ES-I3 (cell line): ENCODE results near the gene PIGH.

Experiments used
- H3K36me3 ChIP-seq: 2 replicates; pipeline ENCODE4 v1.6.1; 2013; ENCODE audit warnings: mild to moderate bottlenecking, low read length, control low read depth, moderate library complexity; ENCODE audit not compliant: insufficient read depth
- H3K4me1 ChIP-seq: 2 replicates; pipeline ENCODE4 v1.6.1; 2013; ENCODE audit warnings: mild to moderate bottlenecking, control low read depth, low read length; ENCODE audit not compliant: insufficient read depth
- H3K9ac ChIP-seq: 2 replicates; pipeline ENCODE4 v1.6.1; 2013; ENCODE audit warnings: low read depth, mild to moderate bottlenecking, low read length, moderate library complexity
- H3K9me3 ChIP-seq: 2 replicates; pipeline ENCODE4 v1.6.1; 2013; ENCODE audit warnings: mild to moderate bottlenecking, low read length, moderate library complexity; ENCODE audit not compliant: control insufficient read depth, insufficient read depth

The PIGH gene

GRCh38 chr14:67574806-67575205 is 25.3 kb downstream of the PIGH start:
- H3K9ac ChIP-seq = no peak overlapping the region
- no peaks in the 10 kb centered on the region for H3K4me1 ChIP-seq
- H3K36me3 ChIP-seq = peaks cover 8% of the 10 kb centered on the region
- no peaks in the 10 kb centered on the region for H3K9me3 ChIP-seq

- H3K9me3 ChIP-seq = no peaks in the 10 kb centered on the region
- H3K9ac ChIP-seq = no peak overlapping the region
- no peaks in the 10 kb centered on the region for H3K4me1 ChIP-seq
- peaks cover 4% of the 10 kb centered on the region; the same call in 1 of the 2 replicates for H3K36me3 ChIP-seq
Observed at GRCh38 chr14:67574156-67574555, 25.9 kb downstream of the PIGH start.

- Histone ChIP-seq H3K36me3 (0 out of 2 replicates have a peak, but pooled peaks cover 4% of the 10 kb centered on the region), H3K9ac (no peak overlapping the region), H3K4me1 (no peaks in the 10 kb centered on the region), H3K9me3 (no peaks in the 10 kb centered on the region)
Observed at GRCh38 chr14:67573228-67574010, 26.6 kb downstream of the PIGH start.

- no peaks in the 10 kb centered on the region for H3K9me3 ChIP-seq
- no peak overlapping the region for H3K9ac ChIP-seq
- peaks cover 7% of the 10 kb centered on the region; the same call in 1 of the 2 replicates for H3K36me3 ChIP-seq
- no peaks in the 10 kb centered on the region for H3K4me1 ChIP-seq
Observed at GRCh38 chr14:67572608-67573007, 27.5 kb downstream of the PIGH start.

GRCh38 chr14:67571991-67572323 is 28.1 kb downstream of the PIGH start:
- H3K36me3 ChIP-seq = peaks cover 7% of the 10 kb centered on the region; the same call in 1 of the 2 replicates
- H3K4me1 ChIP-seq = no peaks in the 10 kb centered on the region
- H3K9ac ChIP-seq = no peak overlapping the region
- H3K9me3 ChIP-seq = no peaks in the 10 kb centered on the region

GRCh38 chr14:67571275-67571990 is 28.6 kb downstream of the PIGH start:
- Histone ChIP-seq H3K9me3 (no peaks in the 10 kb centered on the region), H3K36me3 (peaks cover 7% of the 10 kb centered on the region; the same call in 1 of the 2 replicates), H3K4me1 (no peaks in the 10 kb centered on the region), H3K9ac (no peak overlapping the region)

GRCh38 chr14:67570453-67570852 is 29.6 kb downstream of the PIGH start:
- Histone ChIP-seq H3K36me3 (peaks cover 7% of the 10 kb centered on the region; the same call in 1 of the 2 replicates), H3K9me3 (no peaks in the 10 kb centered on the region), H3K4me1 (0 out of 2 replicates have a peak, but pooled peaks cover 3% of the 10 kb centered on the region), H3K9ac (no peak overlapping the region)

- Histone ChIP-seq H3K9ac (no peak overlapping the region), H3K4me1 (0 out of 2 replicates have a peak, but pooled peaks cover 3% of the 10 kb centered on the region), H3K36me3 (peaks cover 3% of the 10 kb centered on the region; the same call in 1 of the 2 replicates), H3K9me3 (no peaks in the 10 kb centered on the region)
Observed at GRCh38 chr14:67569651-67570290, 30.3 kb downstream of the PIGH start.

GRCh38 chr14:67569011-67569650 is 30.9 kb downstream of the PIGH start:
- 0 out of 2 replicates have a peak, but pooled peaks cover 3% of the 10 kb centered on the region for H3K4me1 ChIP-seq
- no peaks in the 10 kb centered on the region for H3K9me3 ChIP-seq
- no peak overlapping the region for H3K9ac ChIP-seq
- peaks cover 3% of the 10 kb centered on the region; the same call in 1 of the 2 replicates for H3K36me3 ChIP-seq

GRCh38 chr14:67567654-67568053 is 32.4 kb downstream of the PIGH start:
- Histone ChIP-seq H3K9ac (no peak overlapping the region), H3K9me3 (no peaks in the 10 kb centered on the region), H3K36me3 (peaks cover 3% of the 10 kb centered on the region; the same call in 1 of the 2 replicates), H3K4me1 (0 out of 2 replicates have a peak, but pooled peaks cover 3% of the 10 kb centered on the region)

GRCh38 chr14:67566908-67567307 is 33.2 kb downstream of the PIGH start:
- Histone ChIP-seq H3K4me1 (0 out of 2 replicates have a peak, but pooled peaks cover 3% of the 10 kb centered on the region), H3K9ac (no peak overlapping the region)

GRCh38 chr14:67564236-67564635 is 35.8 kb downstream of the PIGH start:
- Histone ChIP-seq H3K9me3 (no peaks in the 10 kb centered on the region), H3K36me3 (peaks cover 9% of the 10 kb centered on the region), H3K9ac (no peak overlapping the region), H3K4me1 (peaks cover 6% of the 10 kb centered on the region; the same call in 1 of the 2 replicates)

More at GRCh38 chr14:67566908-67567307, 33.2 kb downstream of the PIGH start:
- Histone ChIP-seq H3K9me3 (no peaks in the 10 kb centered on the region), H3K36me3 (peaks cover 3% of the 10 kb centered on the region; the same call in 1 of the 2 replicates)

- Histone ChIP-seq H3K9ac (no peak overlapping the region), H3K9me3 (no peaks in the 10 kb centered on the region), H3K36me3 (peaks cover 12% of the 10 kb centered on the region)
Observed at GRCh38 chr14:67562776-67563150, 37.3 kb downstream of the PIGH start.

More at GRCh38 chr14:67562776-67563150, 37.3 kb downstream of the PIGH start:
- peaks cover 14% of the 10 kb centered on the region; the same call in 1 of the 2 replicates for H3K4me1 ChIP-seq
